ENCODE results near the gene C3. TPM values are rescaled to one million over a fixed set of nuclear protein-coding genes. Genes with fewer than 3 reads are reported as not detected.

C3 gene
- total RNA-seq, 1 donor from 2014 or later: 0.37 TPM

DNA sequence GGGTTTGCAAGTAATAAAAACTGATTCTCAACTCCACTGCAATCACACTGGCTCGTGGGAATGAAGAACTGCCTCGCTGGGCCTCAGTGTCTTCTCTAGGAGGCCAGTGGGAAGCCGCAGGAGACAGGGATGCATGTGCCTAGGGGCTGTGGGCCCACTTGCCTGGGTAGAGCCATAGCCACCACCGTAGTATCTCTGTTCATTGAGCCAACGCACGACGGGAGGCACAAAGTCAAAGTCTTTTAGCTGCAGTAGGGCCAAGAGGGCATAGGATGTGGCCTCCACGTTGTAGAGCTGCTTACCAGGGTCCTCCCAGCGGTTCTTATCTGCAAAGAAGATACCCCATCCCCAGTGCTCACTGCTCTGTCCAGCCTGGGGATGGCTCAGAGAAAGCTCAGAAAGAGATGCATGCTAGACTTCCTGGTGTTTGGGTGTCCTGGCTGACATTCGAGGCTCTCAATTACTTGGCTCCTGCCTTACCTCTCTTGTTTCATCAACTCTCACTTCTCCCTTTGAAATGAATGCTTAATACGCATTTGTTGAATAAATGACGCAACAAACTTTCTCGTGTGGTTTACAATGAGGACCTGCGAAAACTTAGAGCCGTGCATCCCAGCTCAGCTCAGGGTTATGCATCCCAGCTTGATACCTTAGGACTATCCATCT, 34.4 kb downstream of the C3 start:
- TF ChIP-seq, protein P1, sequence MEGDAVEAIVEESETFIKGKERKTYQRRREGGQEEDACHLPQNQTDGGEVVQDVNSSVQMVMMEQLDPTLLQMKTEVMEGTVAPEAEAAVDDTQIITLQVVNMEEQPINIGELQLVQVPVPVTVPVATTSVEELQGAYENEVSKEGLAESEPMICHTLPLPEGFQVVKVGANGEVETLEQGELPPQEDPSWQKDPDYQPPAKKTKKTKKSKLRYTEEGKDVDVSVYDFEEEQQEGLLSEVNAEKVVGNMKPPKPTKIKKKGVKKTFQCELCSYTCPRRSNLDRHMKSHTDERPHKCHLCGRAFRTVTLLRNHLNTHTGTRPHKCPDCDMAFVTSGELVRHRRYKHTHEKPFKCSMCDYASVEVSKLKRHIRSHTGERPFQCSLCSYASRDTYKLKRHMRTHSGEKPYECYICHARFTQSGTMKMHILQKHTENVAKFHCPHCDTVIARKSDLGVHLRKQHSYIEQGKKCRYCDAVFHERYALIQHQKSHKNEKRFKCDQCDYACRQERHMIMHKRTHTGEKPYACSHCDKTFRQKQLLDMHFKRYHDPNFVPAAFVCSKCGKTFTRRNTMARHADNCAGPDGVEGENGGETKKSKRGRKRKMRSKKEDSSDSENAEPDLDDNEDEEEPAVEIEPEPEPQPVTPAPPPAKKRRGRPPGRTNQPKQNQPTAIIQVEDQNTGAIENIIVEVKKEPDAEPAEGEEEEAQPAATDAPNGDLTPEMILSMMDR (conservative IDR thresholded peaks at IDR 0.05): no peak
- Mint-ChIP-seq H3K36me3 (ENCODE audit: low read depth) (no peaks in the 10 kb centered on the region), H3K9me3 (peaks cover 2% of the 10 kb centered on the region), H3K27ac (ENCODE audit: unreplicated experiment) (no peak overlapping the region), H3K4me3 (no peak overlapping the region), H3K27me3 (ENCODE audit: low read depth) (peaks cover 34% of the 10 kb centered on the region), H3K4me1 (no peaks in the 10 kb centered on the region)
- DNase-seq (ENCODE audit: low read depth, low spot score): no peak

DNA sequence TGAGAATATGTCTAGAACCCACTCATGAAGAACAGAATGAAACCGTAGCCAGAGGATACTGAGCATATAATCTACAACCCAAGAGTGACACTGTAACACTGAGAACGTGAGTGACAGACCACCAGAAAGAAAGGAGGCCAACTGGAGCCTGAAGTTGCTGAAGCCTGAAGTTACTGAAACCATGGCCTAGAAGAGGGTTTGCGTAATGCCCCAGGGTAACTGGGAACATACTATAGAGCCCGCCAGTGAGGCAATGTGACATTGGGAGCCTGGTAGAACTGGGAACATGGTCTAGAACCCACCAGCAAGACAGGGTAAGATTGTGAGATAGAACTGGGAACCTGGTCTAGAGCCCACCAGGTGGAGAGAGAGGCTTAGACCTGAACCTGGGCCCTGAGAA, 35.0 kb downstream of the C3 start:
- TF ChIP-seq, protein P1 (conservative IDR thresholded peaks at IDR 0.05): no peak
- H3K27me3 Mint-ChIP-seq (ENCODE audit: low read depth): peaks cover 40% of the 10 kb centered on the region
- no peak overlapping the region for H3K27ac Mint-ChIP-seq (ENCODE audit: unreplicated experiment)
- DNase-seq (ENCODE audit: low read depth, low spot score): no peak
- no peaks in the 10 kb centered on the region for H3K36me3 Mint-ChIP-seq (ENCODE audit: low read depth)
- peaks cover 2% of the 10 kb centered on the region for H3K9me3 Mint-ChIP-seq
- no peaks in the 10 kb centered on the region for H3K4me1 Mint-ChIP-seq
- H3K4me3 Mint-ChIP-seq: no peak overlapping the region

GRCh38 chr19:6683971-6684370, 36.5 kb downstream of the C3 start:
- Mint-ChIP-seq H3K4me1 (no peaks in the 10 kb centered on the region), H3K36me3 (ENCODE audit: low read depth) (no peaks in the 10 kb centered on the region), H3K27me3 (ENCODE audit: low read depth) (peaks cover 48% of the 10 kb centered on the region), H3K9me3 (peaks cover 10% of the 10 kb centered on the region), H3K4me3 (no peak overlapping the region), H3K27ac (ENCODE audit: unreplicated experiment) (no peak overlapping the region)
- TF ChIP-seq, protein P1 (conservative IDR thresholded peaks at IDR 0.05): no peak
- no peak for DNase-seq (ENCODE audit: low read depth, low spot score)

DNA sequence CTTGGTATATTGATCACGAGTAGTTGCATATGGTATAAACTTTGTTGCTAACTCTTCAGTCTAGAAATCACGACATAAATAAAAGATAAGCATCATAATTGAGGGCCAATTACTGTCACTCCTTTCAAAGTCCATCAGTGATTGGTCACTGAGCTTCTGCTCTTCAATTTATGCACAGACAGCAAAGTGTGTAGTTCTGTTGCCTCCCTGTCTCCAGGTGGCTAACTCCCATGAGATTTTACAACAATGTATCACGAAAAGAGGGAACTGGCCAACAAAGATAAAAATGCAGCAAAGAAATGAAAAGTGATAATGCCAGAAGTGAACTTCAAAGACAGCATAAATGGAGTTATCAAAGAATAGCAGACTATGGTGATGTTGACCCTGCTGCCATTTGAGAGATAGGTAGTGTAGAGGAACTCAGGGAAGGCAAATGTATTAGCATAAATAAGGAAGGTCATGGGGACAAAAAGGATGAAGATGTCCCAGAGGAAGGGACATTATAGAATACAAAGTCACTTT, 37.8 kb downstream of the C3 start:
- H3K27me3 Mint-ChIP-seq (ENCODE audit: low read depth): peaks cover 51% of the 10 kb centered on the region
- H3K4me1 Mint-ChIP-seq: peaks cover 5% of the 10 kb centered on the region
- no peaks in the 10 kb centered on the region for H3K36me3 Mint-ChIP-seq (ENCODE audit: low read depth)
- H3K4me3 Mint-ChIP-seq: no peak overlapping the region
- TF ChIP-seq, protein P1 (conservative IDR thresholded peaks at IDR 0.05): no peak
- DNase-seq (ENCODE audit: low read depth, low spot score): no peak
- peaks cover 12% of the 10 kb centered on the region for H3K9me3 Mint-ChIP-seq
- no peak overlapping the region for H3K27ac Mint-ChIP-seq (ENCODE audit: unreplicated experiment)

DNA sequence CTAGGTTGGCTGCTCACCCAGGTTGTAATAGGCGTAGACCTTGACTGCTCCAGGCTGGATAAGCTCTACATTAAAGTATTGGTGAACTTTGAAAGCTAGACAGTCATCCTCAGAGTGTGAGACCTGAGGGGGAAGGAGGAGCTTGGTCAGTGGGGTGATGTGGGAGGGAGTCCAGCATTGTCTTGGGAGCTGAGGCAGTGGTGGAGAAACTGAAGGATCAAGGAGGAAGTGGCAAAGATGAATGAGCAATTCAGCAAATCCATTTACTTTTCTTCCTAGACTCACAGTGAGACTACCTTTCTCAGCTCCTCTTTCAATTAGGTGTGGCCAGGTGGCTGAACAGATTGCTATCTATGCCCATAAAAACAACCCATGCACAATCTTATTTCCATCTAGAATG, 40.3 kb downstream of the C3 start:
- TF ChIP-seq, protein P1 (conservative IDR thresholded peaks at IDR 0.05): no peak
- Mint-ChIP-seq H3K36me3 (ENCODE audit: low read depth) (no peaks in the 10 kb centered on the region), H3K4me1 (peaks cover 14% of the 10 kb centered on the region), H3K4me3 (no peak overlapping the region), H3K9me3 (peaks cover 12% of the 10 kb centered on the region), H3K27me3 (ENCODE audit: low read depth) (peaks cover 40% of the 10 kb centered on the region), H3K27ac (ENCODE audit: unreplicated experiment) (no peak overlapping the region)
- no peak for DNase-seq (ENCODE audit: low read depth, low spot score)
